ENCODE data around the gene ZBTB4.

The ZBTB4 gene

DNA sequence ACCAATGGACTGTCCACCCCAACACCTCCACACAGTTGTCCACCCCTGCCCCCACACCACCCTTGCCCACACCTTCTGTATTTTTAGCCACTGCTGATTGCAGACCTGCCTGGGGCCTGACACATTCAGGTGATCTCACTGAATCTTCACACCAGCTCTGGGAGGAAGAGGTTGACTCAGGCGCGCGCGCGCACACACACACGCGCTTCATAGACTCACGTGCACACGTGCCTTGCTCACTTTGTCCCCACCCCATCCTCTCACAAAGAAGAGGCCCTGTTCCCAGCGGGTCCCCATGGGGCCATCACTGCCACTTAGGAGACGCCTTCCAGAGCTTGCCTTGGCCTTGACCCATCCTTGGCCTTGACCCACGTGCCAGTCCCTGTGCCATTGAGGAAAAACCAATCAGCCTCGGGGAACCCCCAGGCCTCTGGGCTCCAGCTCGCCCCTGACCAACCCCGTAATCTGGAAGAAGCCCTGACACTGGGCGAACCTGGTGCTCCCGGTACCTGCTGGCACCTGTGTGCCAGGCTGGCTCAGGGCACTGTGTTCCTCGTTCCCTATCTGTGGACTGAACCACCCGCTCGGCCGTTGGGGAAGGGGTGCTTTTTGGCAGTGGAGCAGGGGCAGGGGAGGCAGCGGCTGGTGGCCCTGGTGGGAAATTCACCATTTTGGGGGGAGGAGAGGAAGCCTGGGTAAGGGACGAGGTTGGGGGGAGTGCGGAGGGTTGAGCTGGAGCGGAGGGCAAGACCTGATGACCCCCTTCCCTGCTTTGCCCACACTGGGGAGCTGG lies 68.6 kb downstream of the ZBTB4 start:
- Histone ChIP-seq H3K4me3 (ENCODE audit: low read length) (no peak overlapping the region), H3K9me3 (ENCODE audit: control insufficient read depth, low read depth, low read length) (no peaks in the 10 kb centered on the region), H3K27ac (ENCODE audit: low read length) (no peak overlapping the region), H3K9ac (ENCODE audit: low read length) (no peak overlapping the region), H3K4me1 (ENCODE audit: control insufficient read depth, low read depth, low read length) (peaks cover 13% of the 10 kb centered on the region), H3K27me3 (ENCODE audit: control insufficient read depth, insufficient read depth, low read length) (no peaks in the 10 kb centered on the region), H3K36me3 (ENCODE audit: control insufficient read depth, low read depth, low read length) (peaks cover 30% of the 10 kb centered on the region)

DNA sequence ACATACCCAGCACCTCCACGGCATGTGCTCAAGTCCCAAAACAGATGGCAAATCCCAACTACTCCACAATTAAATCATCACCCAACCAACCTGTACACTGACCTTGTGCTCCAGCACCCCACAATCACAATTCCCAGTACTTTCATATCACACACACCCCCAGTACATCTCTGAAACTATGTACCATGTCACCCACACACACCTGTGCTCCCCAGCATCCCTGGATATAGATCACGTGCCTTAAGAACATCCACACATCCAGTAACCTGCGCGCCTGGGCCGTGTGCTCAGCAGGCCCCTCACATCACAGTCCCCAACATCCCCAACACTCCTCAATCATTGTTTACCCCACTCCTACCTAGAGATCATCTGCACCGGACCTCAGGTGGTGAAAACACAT lies 69.7 kb downstream of the ZBTB4 start:
- Histone ChIP-seq H3K4me1 (ENCODE audit: control insufficient read depth, low read depth, low read length) (peaks cover 15% of the 10 kb centered on the region), H3K36me3 (ENCODE audit: control insufficient read depth, low read depth, low read length) (peaks cover 19% of the 10 kb centered on the region), H3K4me3 (ENCODE audit: low read length) (no peak overlapping the region), H3K9me3 (ENCODE audit: control insufficient read depth, low read depth, low read length) (no peaks in the 10 kb centered on the region), H3K9ac (ENCODE audit: low read length) (no peak overlapping the region), H3K27ac (ENCODE audit: low read length) (no peak overlapping the region), H3K27me3 (ENCODE audit: control insufficient read depth, insufficient read depth, low read length) (no peaks in the 10 kb centered on the region)
